ENCODE measurements around the gene ERC2.

The ERC2 gene

GRCh38 chr3:55959471-55960080, 508.7 kb downstream of the ERC2 start:
- H3K27me3 ChIP-seq (ENCODE audit: insufficient read depth, low read length), result no peaks in the 10 kb centered on the region

DNA sequence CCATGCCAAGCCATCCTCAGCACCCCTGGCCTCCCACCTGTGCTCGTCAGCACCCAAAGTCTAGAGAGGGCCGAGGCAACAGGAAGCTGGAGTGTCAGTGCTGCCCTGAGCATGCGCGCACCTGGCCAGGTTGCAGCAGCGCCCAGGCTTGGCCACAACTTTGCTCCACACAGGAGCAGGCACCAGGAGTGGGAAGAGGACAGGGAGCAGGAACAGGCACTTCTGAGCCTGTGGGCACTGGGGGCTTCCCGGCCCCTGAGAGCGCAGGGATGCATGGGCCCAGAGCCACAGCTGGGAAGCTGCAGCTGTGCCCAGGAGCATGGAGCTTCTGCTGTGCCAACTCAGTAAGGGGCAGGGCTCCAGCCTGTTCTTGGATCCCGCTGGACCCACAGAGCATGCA, 509.7 kb downstream of the ERC2 start:
- no peaks in the 10 kb centered on the region for H3K4me1 ChIP-seq (ENCODE audit: control insufficient read depth, insufficient read depth, low read length, unreplicated experiment)
- H2AFZ ChIP-seq (ENCODE audit: low read length, unreplicated experiment), result no peak overlapping the region

More at GRCh38 chr3:55959471-55960080, 508.7 kb downstream of the ERC2 start:
- no peak overlapping the region for H2AFZ ChIP-seq (ENCODE audit: low read length, unreplicated experiment)
- no peaks in the 10 kb centered on the region for H3K4me1 ChIP-seq (ENCODE audit: control insufficient read depth, insufficient read depth, low read length, unreplicated experiment)
- no peak overlapping the region for H3K4me3 ChIP-seq (ENCODE audit: low read depth, low read length)
- H3K79me2 ChIP-seq (ENCODE audit: control insufficient read depth, insufficient read depth, low read length, unreplicated experiment), result no peaks in the 10 kb centered on the region
- no peaks in the 10 kb centered on the region for H3K36me3 ChIP-seq (ENCODE audit: insufficient read depth, low read length)
- no peak overlapping the region for H3K27ac ChIP-seq (ENCODE audit: low read depth, low read length)

DNA sequence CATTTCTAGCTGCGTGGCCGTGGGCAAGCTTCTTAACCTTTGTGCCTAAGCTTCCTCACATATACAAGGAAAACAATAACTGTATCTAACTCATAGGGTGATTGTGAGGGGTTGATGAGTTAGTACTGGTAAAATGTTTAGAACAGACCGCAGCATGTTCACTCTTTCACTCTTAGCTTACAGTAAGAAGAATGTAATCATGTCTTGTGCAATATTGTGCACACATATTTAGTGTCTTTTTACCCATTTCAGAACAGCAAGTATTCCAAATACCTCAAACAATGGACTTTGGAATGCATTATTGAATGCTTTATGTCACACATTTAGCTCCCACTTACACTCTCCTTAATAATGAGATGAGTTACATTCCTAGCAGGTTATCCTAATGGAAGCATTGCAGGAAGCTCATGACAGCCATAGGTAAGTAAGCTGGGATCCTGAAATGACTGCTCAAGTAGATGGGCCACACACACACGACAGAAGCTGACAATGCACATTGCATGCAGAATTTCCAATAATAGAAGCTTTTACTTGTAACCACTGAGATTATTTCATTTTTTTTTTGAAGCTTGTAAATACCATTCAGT, 512.3 kb downstream of the ERC2 start:
- Histone ChIP-seq H3K4me3 (ENCODE audit: low read depth, low read length) (no peak overlapping the region), H3K27me3 (ENCODE audit: insufficient read depth, low read length) (no peaks in the 10 kb centered on the region), H2AFZ (ENCODE audit: low read length, unreplicated experiment) (no peak overlapping the region), H3K79me2 (ENCODE audit: control insufficient read depth, insufficient read depth, low read length, unreplicated experiment) (no peaks in the 10 kb centered on the region), H3K27ac (ENCODE audit: low read depth, low read length) (no peak overlapping the region), H3K36me3 (ENCODE audit: insufficient read depth, low read length) (no peaks in the 10 kb centered on the region), H3K4me1 (ENCODE audit: control insufficient read depth, insufficient read depth, low read length, unreplicated experiment) (no peaks in the 10 kb centered on the region)

More for the DNA sequence above, 509.7 kb downstream of the ERC2 start:
- no peaks in the 10 kb centered on the region for H3K79me2 ChIP-seq (ENCODE audit: control insufficient read depth, insufficient read depth, low read length, unreplicated experiment)
- H3K27ac ChIP-seq (ENCODE audit: low read depth, low read length), result no peak overlapping the region
- no peaks in the 10 kb centered on the region for H3K27me3 ChIP-seq (ENCODE audit: insufficient read depth, low read length)
- no peak overlapping the region for H3K4me3 ChIP-seq (ENCODE audit: low read depth, low read length)
- H3K36me3 ChIP-seq (ENCODE audit: insufficient read depth, low read length), result no peaks in the 10 kb centered on the region

DNA sequence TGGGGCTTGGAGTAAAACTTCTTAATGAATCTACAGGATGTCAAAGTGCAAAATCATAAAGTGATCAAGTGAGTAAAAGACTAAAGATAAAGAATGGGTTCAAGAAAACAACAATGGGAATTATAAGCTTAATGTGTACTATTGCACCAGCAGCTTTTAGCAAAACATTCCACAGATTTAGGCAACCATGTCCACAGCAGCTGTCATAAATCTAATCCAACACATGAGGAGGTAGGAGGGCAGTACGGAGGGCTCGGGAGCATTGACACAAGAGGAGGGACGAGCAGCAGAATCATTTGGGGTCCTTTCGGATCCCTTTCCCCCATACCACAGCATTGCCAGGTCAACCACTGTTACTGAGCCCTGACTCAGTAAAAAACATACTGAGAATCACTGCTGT, 516.9 kb downstream of the ERC2 start:
- H3K79me2 ChIP-seq (ENCODE audit: control insufficient read depth, insufficient read depth, low read length, unreplicated experiment), result no peaks in the 10 kb centered on the region
- no peak overlapping the region for H3K4me3 ChIP-seq (ENCODE audit: low read depth, low read length)
- no peaks in the 10 kb centered on the region for H3K36me3 ChIP-seq (ENCODE audit: insufficient read depth, low read length)
- no peaks in the 10 kb centered on the region for H3K4me1 ChIP-seq (ENCODE audit: control insufficient read depth, insufficient read depth, low read length, unreplicated experiment)
- H2AFZ ChIP-seq (ENCODE audit: low read length, unreplicated experiment), result no peak overlapping the region
- no peak overlapping the region for H3K27ac ChIP-seq (ENCODE audit: low read depth, low read length)
- H3K27me3 ChIP-seq (ENCODE audit: insufficient read depth, low read length), result no peaks in the 10 kb centered on the region

DNA sequence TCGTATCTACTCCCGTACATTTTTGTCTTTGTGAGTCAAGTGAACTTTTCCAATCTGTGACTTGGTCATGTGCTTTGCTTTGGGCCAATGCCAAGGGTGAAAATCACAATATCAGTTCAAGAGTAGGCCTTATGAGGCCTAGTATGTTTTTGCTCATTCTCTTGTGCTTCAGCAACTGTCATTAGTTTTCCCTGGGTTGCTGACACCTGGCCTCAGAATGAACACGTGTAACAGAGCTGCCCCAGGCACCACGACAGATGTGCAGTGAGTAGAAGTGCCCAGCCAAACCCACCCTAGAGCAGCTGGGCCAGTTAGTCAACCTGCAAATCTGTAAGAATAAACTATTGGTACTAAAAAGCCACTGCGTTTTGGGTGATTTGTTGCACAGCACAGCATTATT, 520.9 kb downstream of the ERC2 start:
- Histone ChIP-seq H3K4me3 (ENCODE audit: low read depth, low read length) (no peak overlapping the region), H3K27me3 (ENCODE audit: insufficient read depth, low read length) (no peaks in the 10 kb centered on the region), H3K36me3 (ENCODE audit: insufficient read depth, low read length) (no peaks in the 10 kb centered on the region), H3K4me1 (ENCODE audit: control insufficient read depth, insufficient read depth, low read length, unreplicated experiment) (no peaks in the 10 kb centered on the region), H2AFZ (ENCODE audit: low read length, unreplicated experiment) (no peak overlapping the region), H3K27ac (ENCODE audit: low read depth, low read length) (no peak overlapping the region), H3K79me2 (ENCODE audit: control insufficient read depth, insufficient read depth, low read length, unreplicated experiment) (no peaks in the 10 kb centered on the region)

- H3K27ac ChIP-seq (ENCODE audit: low read depth, low read length), result no peak overlapping the region
- no peaks in the 10 kb centered on the region for H3K27me3 ChIP-seq (ENCODE audit: insufficient read depth, low read length)
- H2AFZ ChIP-seq (ENCODE audit: low read length, unreplicated experiment), result no peak overlapping the region
- H3K36me3 ChIP-seq (ENCODE audit: insufficient read depth, low read length), result no peaks in the 10 kb centered on the region
- H3K4me3 ChIP-seq (ENCODE audit: low read depth, low read length), result no peak overlapping the region
- no peaks in the 10 kb centered on the region for H3K4me1 ChIP-seq (ENCODE audit: control insufficient read depth, insufficient read depth, low read length, unreplicated experiment)
- H3K79me2 ChIP-seq (ENCODE audit: control insufficient read depth, insufficient read depth, low read length, unreplicated experiment), result no peaks in the 10 kb centered on the region
Measured at GRCh38 chr3:55946574-55947160, 521.6 kb downstream of the ERC2 start.

DNA sequence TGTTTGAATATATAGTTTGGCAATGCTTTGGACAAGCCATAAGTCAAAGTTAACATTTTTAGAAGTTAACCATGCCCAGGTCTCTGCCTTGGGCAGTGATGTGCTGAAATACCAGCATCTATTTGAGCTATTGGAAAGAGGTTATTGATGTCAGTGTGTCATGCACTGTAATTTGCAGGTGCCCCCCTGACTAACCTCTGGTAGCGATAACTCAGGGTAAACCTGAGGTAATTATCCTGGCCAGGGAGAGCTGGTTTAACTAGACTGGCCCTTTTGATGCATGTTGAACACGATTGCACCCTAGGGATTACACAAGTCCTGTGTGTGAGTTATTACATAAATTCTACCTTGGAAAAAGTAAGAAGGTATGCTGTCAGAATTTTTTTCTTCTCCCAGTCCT, 525.4 kb downstream of the ERC2 start:
- no peaks in the 10 kb centered on the region for H3K4me1 ChIP-seq (ENCODE audit: control insufficient read depth, insufficient read depth, low read length, unreplicated experiment)
- no peak overlapping the region for H2AFZ ChIP-seq (ENCODE audit: low read length, unreplicated experiment)
- H3K27ac ChIP-seq (ENCODE audit: low read depth, low read length), result no peak overlapping the region
- no peak overlapping the region for H3K4me3 ChIP-seq (ENCODE audit: low read depth, low read length)
- no peaks in the 10 kb centered on the region for H3K79me2 ChIP-seq (ENCODE audit: control insufficient read depth, insufficient read depth, low read length, unreplicated experiment)
- no peaks in the 10 kb centered on the region for H3K36me3 ChIP-seq (ENCODE audit: insufficient read depth, low read length)
- no peaks in the 10 kb centered on the region for H3K27me3 ChIP-seq (ENCODE audit: insufficient read depth, low read length)

GRCh38 chr3:55939287-55939686, 529.0 kb downstream of the ERC2 start:
- Histone ChIP-seq H3K79me2 (ENCODE audit: control insufficient read depth, insufficient read depth, low read length, unreplicated experiment) (no peaks in the 10 kb centered on the region), H3K27me3 (ENCODE audit: insufficient read depth, low read length) (no peaks in the 10 kb centered on the region), H3K36me3 (ENCODE audit: insufficient read depth, low read length) (no peaks in the 10 kb centered on the region), H3K27ac (ENCODE audit: low read depth, low read length) (no peak overlapping the region), H3K4me3 (ENCODE audit: low read depth, low read length) (no peak overlapping the region), H2AFZ (ENCODE audit: low read length, unreplicated experiment) (no peak overlapping the region), H3K4me1 (ENCODE audit: control insufficient read depth, insufficient read depth, low read length, unreplicated experiment) (no peaks in the 10 kb centered on the region)

GRCh38 chr3:55937301-55937700, 531.0 kb downstream of the ERC2 start:
- no peaks in the 10 kb centered on the region for H3K36me3 ChIP-seq (ENCODE audit: insufficient read depth, low read length)
- no peaks in the 10 kb centered on the region for H3K4me1 ChIP-seq (ENCODE audit: control insufficient read depth, insufficient read depth, low read length, unreplicated experiment)
- no peaks in the 10 kb centered on the region for H3K79me2 ChIP-seq (ENCODE audit: control insufficient read depth, insufficient read depth, low read length, unreplicated experiment)
- H3K4me3 ChIP-seq (ENCODE audit: low read depth, low read length), result no peak overlapping the region
- no peak overlapping the region for H2AFZ ChIP-seq (ENCODE audit: low read length, unreplicated experiment)
- no peak overlapping the region for H3K27ac ChIP-seq (ENCODE audit: low read depth, low read length)
- H3K27me3 ChIP-seq (ENCODE audit: insufficient read depth, low read length), result no peaks in the 10 kb centered on the region

- H3K4me1 ChIP-seq (ENCODE audit: control insufficient read depth, insufficient read depth, low read length, unreplicated experiment), result no peaks in the 10 kb centered on the region
- no peak overlapping the region for H3K27ac ChIP-seq (ENCODE audit: low read depth, low read length)
- H3K79me2 ChIP-seq (ENCODE audit: control insufficient read depth, insufficient read depth, low read length, unreplicated experiment), result no peaks in the 10 kb centered on the region
- H3K36me3 ChIP-seq (ENCODE audit: insufficient read depth, low read length), result no peaks in the 10 kb centered on the region
- H2AFZ ChIP-seq (ENCODE audit: low read length, unreplicated experiment), result no peak overlapping the region
- no peak overlapping the region for H3K4me3 ChIP-seq (ENCODE audit: low read depth, low read length)
- no peaks in the 10 kb centered on the region for H3K27me3 ChIP-seq (ENCODE audit: insufficient read depth, low read length)
Measured at GRCh38 chr3:55936549-55937052, 531.7 kb downstream of the ERC2 start.

- H3K27me3 ChIP-seq (ENCODE audit: insufficient read depth, low read length), result no peaks in the 10 kb centered on the region
- no peak overlapping the region for H3K4me3 ChIP-seq (ENCODE audit: low read depth, low read length)
Measured at GRCh38 chr3:55935241-55935640, 533.0 kb downstream of the ERC2 start.

More at GRCh38 chr3:55935241-55935640, 533.0 kb downstream of the ERC2 start:
- H3K4me1 ChIP-seq (ENCODE audit: control insufficient read depth, insufficient read depth, low read length, unreplicated experiment), result no peaks in the 10 kb centered on the region
- no peak overlapping the region for H3K27ac ChIP-seq (ENCODE audit: low read depth, low read length)
- no peaks in the 10 kb centered on the region for H3K36me3 ChIP-seq (ENCODE audit: insufficient read depth, low read length)
- no peaks in the 10 kb centered on the region for H3K79me2 ChIP-seq (ENCODE audit: control insufficient read depth, insufficient read depth, low read length, unreplicated experiment)
- no peak overlapping the region for H2AFZ ChIP-seq (ENCODE audit: low read length, unreplicated experiment)
